PC-3 (cell line): ENCODE data around the gene TGFBI. TPM values are rescaled to one million over a fixed set of nuclear protein-coding genes. Genes with fewer than 3 reads are reported as not detected.
A peak's percentile ranks its signal among the peaks of the same experiment; 100 is the strongest.

Source experiments
- ATAC-seq: fragments of 200-7000 bp; cut with Tn5 transposase; 2 replicates; pipeline ENCODE4 v1.9.1; 2020; ENCODE audit warnings: mild to moderate bottlenecking, moderate library complexity
- BruUV-seq: library from RNA; stranded (reverse); fragments of 400-500 nt; replicated peaks from 2 replicates; lab custom pipeline; 2021; lab: Mats Ljungman, UMichigan
- CTCF ChIA-PET: fragments of 300-600 bp; sonication (Branson Sonifier 250); formaldehyde crosslinking; loops from one replicate; lab custom pipeline; 2022; ENCODE audit warnings: antibody characterized with exemption; lab: Charles Lee
- POLR2A ChIA-PET: fragments of 300-600 bp; sonication (Branson Sonifier 250); formaldehyde crosslinking; loops from one replicate; lab custom pipeline; 2022; ENCODE audit warnings: antibody characterized with exemption; ENCODE audit not compliant: unreplicated experiment; lab: Charles Lee
- DNase-seq: peaks from one replicate; pipeline ENCODE4 v3.0.0-alpha.2; 2015
- H2AFZ ChIP-seq: fragments of 300-600 bp; sonication (generic); 2 replicates; pipeline ENCODE4 v1.6.0; 2016; ENCODE audit warnings: antibody characterized with exemption, low read length
- H3F3A ChIP-seq: fragments of 300-600 bp; sonication (generic); one replicate; pipeline ENCODE4 v1.6.0; 2017; ENCODE audit warnings: antibody characterized with exemption, low read length, control low read depth, mild to moderate bottlenecking; ENCODE audit not compliant: unreplicated experiment
- H3K27ac ChIP-seq: fragments of 300-600 bp; sonication (generic); 2 replicates; pipeline ENCODE4 v1.5.1; 2016; ENCODE audit warnings: mild to moderate bottlenecking, low read length
- H3K27me3 ChIP-seq: fragments of 300-600 bp; sonication (generic); 2 replicates; pipeline ENCODE4 v1.6.1; 2016; ENCODE audit warnings: low read length, mixed read lengths
- H3K36me3 ChIP-seq: fragments of 300-600 bp; sonication (generic); 2 replicates; pipeline ENCODE4 v1.6.1; 2016; ENCODE audit warnings: low read depth, mixed run types, low read length, mixed read lengths
- H3K4me1 ChIP-seq: fragments of 300-600 bp; sonication (generic); 2 replicates; pipeline ENCODE4 v1.5.1; 2016; ENCODE audit warnings: low read length; ENCODE audit not compliant: insufficient read depth
- H3K4me2 ChIP-seq: fragments of 300-600 bp; sonication (generic); 2 replicates; pipeline ENCODE4 v1.6.0; 2016; ENCODE audit warnings: low read length
- H3K4me3 ChIP-seq: fragments of 300-600 bp; sonication (generic); 2 replicates; pipeline ENCODE4 v1.5.1; 2016; ENCODE audit warnings: mild to moderate bottlenecking, low read length, mixed read lengths
- H3K79me2 ChIP-seq: fragments of 300-600 bp; sonication (generic); 2 replicates; pipeline ENCODE4 v1.6.1; 2017; ENCODE audit warnings: low read length, mixed read lengths
- H3K9ac ChIP-seq: fragments of 300-600 bp; sonication (generic); 2 replicates; pipeline ENCODE4 v1.6.0; 2016; ENCODE audit warnings: mild to moderate bottlenecking, low read length
- H3K9me2 ChIP-seq: fragments of 300-600 bp; sonication (generic); replicated peaks from 2 replicates; pipeline ENCODE4 v1.6.1; 2016; ENCODE audit warnings: mixed run types, low read length, mixed read lengths
- H3K9me3 ChIP-seq: fragments of 300-600 bp; sonication (generic); 2 replicates; pipeline ENCODE4 v1.6.1; 2016; ENCODE audit warnings: low read length, mixed read lengths
- H4K20me1 ChIP-seq: fragments of 300-600 bp; sonication (generic); 2 replicates; pipeline ENCODE4 v1.6.1; 2016; ENCODE audit warnings: low read length, mixed read lengths
- CTCF ChIP-seq: fragments of 300-600 bp; sonication (generic); conservative IDR thresholded peaks from 2 replicates; pipeline ENCODE4 v1.5.1; 2017; ENCODE audit warnings: antibody characterized with exemption, low read depth, mild to moderate bottlenecking, low read length
- EZH2 ChIP-seq: fragments of 300-600 bp; sonication (generic); IDR thresholded peaks from one replicate; pipeline ENCODE4 v1.6.1; 2017; ENCODE audit warnings: antibody characterized with exemption, mild to moderate bottlenecking, low read length; ENCODE audit not compliant: unreplicated experiment
- EZH2phosphoT487 ChIP-seq: fragments of 300-600 bp; sonication (generic); IDR thresholded peaks from 2 replicates; pipeline ENCODE4 v1.6.1; 2018; ENCODE audit warnings: mild to moderate bottlenecking, antibody characterized with exemption, low read length, borderline replicate concordance
- intact Hi-C: fragments of 100-400 bp; cut with micrococcal nuclease; formaldehyde crosslinking; loops from 2 replicates; pipeline ENCODE4 v1.9.0; 2023
- total RNA-seq: library from RNA; depleted of rRNA; stranded (reverse); fragments of >200 nt; gene quantifications from 2 replicates; pipeline ENCODE4 v1.2.3, GENCODE V29; 2014

TGFBI gene
- total RNA-seq, 1 experiment from 2014 or later = 4.8 TPM

- POLR2A ChIA-PET = no interaction called here
Observed at GRCh38 chr5:136001466-136001981, 27.3 kb upstream of the TGFBI start.

DNA sequence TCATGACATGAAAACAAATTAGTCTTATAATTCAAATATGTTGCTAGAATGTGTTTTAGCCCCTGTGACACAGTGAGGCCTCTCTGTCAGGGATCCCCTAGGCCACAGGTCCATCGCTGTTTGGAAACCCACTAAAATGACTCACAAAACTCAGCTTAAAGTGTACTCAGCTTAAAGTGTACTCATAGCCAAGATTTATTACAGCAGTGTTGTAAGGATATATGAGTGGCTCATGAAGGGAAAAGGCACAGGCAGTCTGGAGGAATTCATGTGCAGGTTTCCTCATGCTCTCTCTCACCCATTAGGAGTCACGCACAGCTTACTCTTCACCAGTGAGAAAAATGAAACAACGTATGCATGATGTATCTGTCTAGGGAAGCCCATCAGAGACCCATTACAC is 24.4 kb upstream of the TGFBI start:
- intact Hi-C loops = no loop called here
- no peak overlapping the region for H3K9ac ChIP-seq
- H2AFZ ChIP-seq = no peak overlapping the region
- no peaks in the 10 kb centered on the region for H3K9me2 ChIP-seq
- no peaks in the 10 kb centered on the region for H3K27me3 ChIP-seq
- no peaks in the 10 kb centered on the region for H4K20me1 ChIP-seq
- TF ChIP-seq EZH2 (no peak), CTCF (no peak), EZH2phosphoT487 (no peak)
- ATAC-seq = no peak
- ChIA-PET POLR2A (no interaction called here), CTCF (no interaction called here)
- no peaks in the 10 kb centered on the region for H3K36me3 ChIP-seq
- no TSS peak for BruUV-seq
- no peaks in the 10 kb centered on the region for H3F3A ChIP-seq
- peak; percentile 25 for DNase-seq
- no peak overlapping the region for H3K4me2 ChIP-seq
- no peaks in the 10 kb centered on the region for H3K79me2 ChIP-seq
- H3K27ac ChIP-seq = no peak overlapping the region
- no peak overlapping the region for H3K4me3 ChIP-seq
- no peaks in the 10 kb centered on the region for H3K9me3 ChIP-seq
- peaks cover 25% of the 10 kb centered on the region for H3K4me1 ChIP-seq

More at GRCh38 chr5:136001466-136001981, 27.3 kb upstream of the TGFBI start:
- Histone ChIP-seq H4K20me1 (no peaks in the 10 kb centered on the region), H2AFZ (no peak overlapping the region), H3K4me1 (peaks cover 18% of the 10 kb centered on the region), H3K4me2 (no peak overlapping the region), H3K9me3 (no peaks in the 10 kb centered on the region), H3K79me2 (no peaks in the 10 kb centered on the region), H3F3A (no peaks in the 10 kb centered on the region), H3K36me3 (no peaks in the 10 kb centered on the region), H3K9me2 (no peaks in the 10 kb centered on the region), H3K27ac (no peak overlapping the region), H3K9ac (no peak overlapping the region), H3K27me3 (no peaks in the 10 kb centered on the region), H3K4me3 (no peak overlapping the region)
- TF ChIP-seq EZH2phosphoT487 (no peak), EZH2 (no peak), CTCF (no peak)
- CTCF ChIA-PET = no interaction called here
- BruUV-seq = no TSS peak
- DNase-seq (no peak), ATAC-seq (no peak)
- intact Hi-C loops = no loop called here

DNA sequence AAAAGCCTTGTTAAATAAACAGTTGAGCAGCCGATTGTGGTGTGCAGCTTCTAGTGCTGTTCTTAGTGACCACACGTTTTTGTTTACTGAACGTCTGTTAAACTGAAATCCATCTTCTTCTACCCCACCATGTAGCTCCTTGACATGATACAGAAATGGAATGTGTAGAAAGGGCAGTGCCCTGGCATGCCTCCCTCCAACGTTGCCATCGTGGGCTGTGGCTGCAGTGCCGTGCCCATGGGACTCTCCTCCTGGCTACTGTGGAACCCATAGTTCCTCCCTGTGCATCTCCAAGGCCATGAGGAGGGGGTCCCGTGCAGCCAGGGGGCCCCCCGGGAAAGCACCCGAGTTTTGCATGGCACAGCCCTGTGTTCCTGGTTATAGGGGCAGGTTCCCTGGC is 23.3 kb upstream of the TGFBI start:
- BruUV-seq = no TSS peak
- Histone ChIP-seq H2AFZ (no peak overlapping the region), H3K9ac (no peak overlapping the region), H3K9me3 (no peaks in the 10 kb centered on the region), H3F3A (no peaks in the 10 kb centered on the region), H3K4me2 (no peak overlapping the region), H3K79me2 (no peaks in the 10 kb centered on the region), H3K36me3 (no peaks in the 10 kb centered on the region), H3K4me3 (no peak overlapping the region), H3K27ac (no peak overlapping the region), H4K20me1 (no peaks in the 10 kb centered on the region), H3K4me1 (peaks cover 20% of the 10 kb centered on the region), H3K27me3 (no peaks in the 10 kb centered on the region), H3K9me2 (no peaks in the 10 kb centered on the region)
- TF ChIP-seq CTCF (no peak), EZH2 (no peak), EZH2phosphoT487 (no peak)
- intact Hi-C loops = no loop called here
- no peak for ATAC-seq
- DNase-seq = no peak
- ChIA-PET CTCF (no interaction called here), POLR2A (no interaction called here)
